Smooth muscle cell (in vitro differentiated cells): ENCODE results near the gene CACNA2D2. TPM values are rescaled to one million over a fixed set of nuclear protein-coding genes. Genes with fewer than 3 reads are reported as not detected.

ENCODE experiments used
- DNase-seq: peaks from one replicate; lab custom pipeline; 2025; ENCODE audit not compliant: unreplicated experiment; lab: John Stamatoyannopoulos, UW
- H2AFZ ChIP-seq: fragments of 200-600 bp; sonication (generic); 2 replicates; pipeline ENCODE4 v1.6.0; 2016; ENCODE audit warnings: antibody characterized with exemption, low read depth, mild to moderate bottlenecking
- H3F3A ChIP-seq: fragments of 200-600 bp; sonication (generic); 2 replicates; pipeline ENCODE4 v1.6.0; 2017; ENCODE audit warnings: antibody characterized with exemption, low read depth
- H3K27ac ChIP-seq: fragments of 200-600 bp; sonication (generic); 2 replicates; pipeline ENCODE4 v1.5.1; 2016; ENCODE audit warnings: low read depth, mild to moderate bottlenecking
- H3K27me3 ChIP-seq: fragments of 200-600 bp; sonication (generic); 2 replicates; pipeline ENCODE4 v1.6.1; 2016; ENCODE audit warnings: low read depth, mild to moderate bottlenecking
- H3K36me3 ChIP-seq: fragments of 200-600 bp; sonication (generic); 2 replicates; pipeline ENCODE4 v1.5.1; 2016; ENCODE audit warnings: low read depth
- H3K4me1 ChIP-seq: fragments of 200-600 bp; sonication (generic); 2 replicates; pipeline ENCODE4 v1.5.1; 2016; ENCODE audit warnings: low read depth
- H3K4me2 ChIP-seq: fragments of 200-600 bp; sonication (generic); 2 replicates; pipeline ENCODE4 v1.6.0; 2016; ENCODE audit warnings: mild to moderate bottlenecking
- H3K4me3 ChIP-seq: fragments of 200-600 bp; sonication (generic); 2 replicates; pipeline ENCODE4 v1.5.1; 2016; ENCODE audit warnings: mild to moderate bottlenecking
- H3K79me2 ChIP-seq: fragments of 200-600 bp; sonication (generic); 2 replicates; pipeline ENCODE4 v1.6.0; 2016; ENCODE audit warnings: low read depth, mild to moderate bottlenecking
- H3K9ac ChIP-seq: fragments of 200-600 bp; sonication (generic); 2 replicates; pipeline ENCODE4 v1.6.0; 2016; ENCODE audit warnings: low read depth
- H3K9me3 ChIP-seq: fragments of 200-600 bp; sonication (generic); replicated peaks from 2 replicates; pipeline ENCODE4 v1.5.1; 2016; ENCODE audit warnings: low read depth
- H4K20me1 ChIP-seq: fragments of 200-600 bp; sonication (generic); 2 replicates; pipeline ENCODE4 v1.6.0; 2016; ENCODE audit warnings: low read depth
- CTCF ChIP-seq: fragments of 200-600 bp; sonication (generic); IDR thresholded peaks from 2 replicates; pipeline ENCODE4 v1.5.1; 2017; ENCODE audit warnings: borderline replicate concordance, mild to moderate bottlenecking, antibody characterized with exemption; ENCODE audit not compliant: insufficient read depth, poor library complexity, severe bottlenecking
- WGBS: methylation state at CpG from one replicate; pipeline ENCODE4 v1.1.7; 2016; ENCODE audit warnings: low lambda C conversion rate; 5-methylcytosine and 5-hydroxymethylcytosine counted together
- polyA plus RNA-seq: library from polyadenylated mRNA; unstranded; fragments of >200 nt; fragmentation: Nextera tagmentation; extraction: Ambion mirVana; gene quantifications from 2 replicates; pipeline ENCODE4 v1.2.1, GENCODE V29; 2016
- total RNA-seq: library from RNA; depleted of rRNA; stranded (reverse); fragments of >200 nt; gene quantifications from 2 replicates; pipeline ENCODE4 v1.2.3, GENCODE V29; 2014

Gene CACNA2D2
- total and polyA plus RNA-seq, 2 experiments from 2014 or later: 0.27 to 0.51 TPM

GRCh38 chr3:50450209-50450921 lies 53.1 kb downstream of the CACNA2D2 start:
- Histone ChIP-seq H3K79me2 (no peaks in the 10 kb centered on the region), H3K4me1 (peaks cover 15% of the 10 kb centered on the region), H4K20me1 (no peaks in the 10 kb centered on the region), H3K27ac (no peak overlapping the region), H3K4me3 (no peak overlapping the region), H3K4me2 (no peak overlapping the region), H3K9ac (no peak overlapping the region), H3K36me3 (no peaks in the 10 kb centered on the region), H2AFZ (no peak overlapping the region), H3K9me3 (no peaks in the 10 kb centered on the region), H3K27me3 (no peaks in the 10 kb centered on the region), H3F3A (no peaks in the 10 kb centered on the region)
- DNase-seq: no peak
- WGBS: 64% methylated on average over 29 of the region's 29 CpGs
- TF ChIP-seq CTCF: no peak

DNA sequence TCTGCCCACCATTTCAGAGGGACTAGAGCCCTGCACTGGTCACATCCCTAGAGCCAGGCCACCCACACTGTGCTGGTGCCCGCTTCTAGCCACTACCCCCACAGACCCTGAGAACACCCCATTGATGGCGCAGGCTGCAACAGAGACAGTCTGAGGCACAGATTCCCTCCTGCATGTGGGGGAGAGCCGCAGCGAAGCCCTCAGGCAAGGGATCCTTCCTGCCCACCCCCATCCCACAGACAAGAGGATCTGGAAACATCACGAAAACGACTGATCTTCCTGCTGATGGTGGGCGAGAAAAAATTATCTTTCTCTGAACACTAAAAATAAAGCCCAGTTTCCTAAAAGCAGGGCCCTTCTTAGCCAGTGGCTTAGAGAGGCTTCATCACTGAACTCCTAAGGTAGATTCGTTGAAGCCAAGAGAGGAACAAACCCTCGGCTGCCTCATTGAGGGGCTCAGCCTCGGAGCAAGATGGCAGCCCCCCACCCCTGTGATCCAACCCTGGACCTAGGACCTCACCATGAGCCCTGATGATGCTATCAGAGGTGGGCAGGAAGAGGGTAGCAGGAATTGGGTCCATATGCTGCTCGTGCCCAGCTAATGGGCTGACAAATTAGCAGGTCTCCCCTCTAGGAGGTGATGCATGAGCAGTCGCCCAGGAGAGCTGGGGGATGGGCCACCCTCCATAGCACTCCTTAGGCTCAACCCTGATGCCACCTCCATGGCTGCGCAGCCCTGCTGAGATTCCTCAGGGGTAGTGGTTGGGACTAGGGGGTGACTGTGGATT lies 54.5 kb downstream of the CACNA2D2 start:
- H3K9me3 ChIP-seq: no peaks in the 10 kb centered on the region
- no peak for TF ChIP-seq CTCF
- H3K27ac ChIP-seq: no peak overlapping the region
- peaks cover 9% of the 10 kb centered on the region for H3K4me1 ChIP-seq
- H3K9ac ChIP-seq: no peak overlapping the region
- no peaks in the 10 kb centered on the region for H3K79me2 ChIP-seq
- H3K36me3 ChIP-seq: no peaks in the 10 kb centered on the region
- H3K4me3 ChIP-seq: no peak overlapping the region
- no peak for DNase-seq
- no peaks in the 10 kb centered on the region for H4K20me1 ChIP-seq
- 83% methylated on average over 13 of the region's 13 CpGs for WGBS
- H2AFZ ChIP-seq: no peak overlapping the region
- H3K27me3 ChIP-seq: no peaks in the 10 kb centered on the region
- H3K4me2 ChIP-seq: no peak overlapping the region
- H3F3A ChIP-seq: no peaks in the 10 kb centered on the region

DNA sequence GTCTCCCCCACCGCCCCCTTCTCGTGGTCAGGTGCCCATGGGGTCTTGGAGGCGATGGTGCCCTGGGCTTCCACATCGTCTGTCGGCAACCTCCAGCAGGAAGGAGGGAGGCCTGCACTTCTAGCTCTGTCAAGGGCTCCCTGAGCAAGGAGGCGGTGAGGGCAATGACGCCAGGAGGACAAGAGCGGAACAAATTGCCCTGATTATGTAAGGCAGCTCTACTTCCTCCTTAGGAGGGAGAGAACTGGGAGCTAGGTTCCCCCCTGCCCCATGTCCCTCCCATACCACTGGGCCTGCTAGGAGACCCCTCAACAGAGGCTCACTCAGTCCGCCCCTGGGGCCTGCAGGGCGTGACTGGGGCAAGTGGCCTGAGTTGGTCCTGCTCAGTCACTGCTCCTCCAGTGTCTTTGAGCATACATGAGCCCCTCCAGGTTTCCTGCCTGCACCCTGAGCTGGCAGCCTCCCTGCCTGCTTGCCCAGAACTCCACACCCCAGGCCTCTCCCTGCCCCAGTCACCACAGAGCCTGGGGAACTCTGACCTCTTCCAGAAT lies 56.1 kb downstream of the CACNA2D2 start:
- DNase-seq: no peak
- no peaks in the 10 kb centered on the region for H4K20me1 ChIP-seq
- no peaks in the 10 kb centered on the region for H3K79me2 ChIP-seq
- H3K9me3 ChIP-seq: no peaks in the 10 kb centered on the region
- no peak overlapping the region for H3K4me3 ChIP-seq
- TF ChIP-seq CTCF: no peak
- no peak overlapping the region for H3K4me2 ChIP-seq
- no peak overlapping the region for H3K27ac ChIP-seq
- no peaks in the 10 kb centered on the region for H3K36me3 ChIP-seq
- 91% methylated on average over 10 of the region's 10 CpGs for WGBS
- no peaks in the 10 kb centered on the region for H3F3A ChIP-seq
- no peak overlapping the region for H2AFZ ChIP-seq
- H3K9ac ChIP-seq: no peak overlapping the region
- H3K4me1 ChIP-seq: peaks cover 9% of the 10 kb centered on the region
- H3K27me3 ChIP-seq: no peaks in the 10 kb centered on the region
